ENCODE measurements around the gene KDM2A. TPM values are rescaled to one million over a fixed set of nuclear protein-coding genes. Genes with fewer than 3 reads are reported as not detected.

Gene KDM2A
- total RNA-seq, 1 experiment from 2014 or later: 50.4 TPM

- no peak for ATAC-seq
- Histone ChIP-seq H3K9me2 (ENCODE audit: insufficient read depth) (no peaks in the 10 kb centered on the region), H3K4me1 (ENCODE audit: control insufficient read depth in 1 of 2, insufficient read depth in 2 of 2, low read length in 2 of 2) (peaks cover 0 to 3% of the 10 kb centered on the region in 2 experiments; a peak in 1 of 4 replicates), H3K4me3 (replicated peaks in 1 of 2; ENCODE audit: low read depth in 1 of 2, low read length in 2 of 2) (no peak overlapping the region), H2AFZ (ENCODE audit: low read depth, low read length, poor library complexity, severe bottlenecking) (no peak overlapping the region), H3K79me2 (ENCODE audit: insufficient read depth, low read length) (peaks cover 16% of the 10 kb centered on the region; the same call in 1 of the 2 replicates), H3K9ac (ENCODE audit: low read length) (no peak overlapping the region), H4K20me1 (ENCODE audit: insufficient read depth) (no peaks in the 10 kb centered on the region), H3K4me2 (ENCODE audit: low read length) (no peak overlapping the region), H3K27ac (ENCODE audit: low read depth, low read length) (no peak overlapping the region), H3K36me3 (ENCODE audit: control insufficient read depth in 1 of 2, insufficient read depth in 2 of 2, low read length in 2 of 2) (peaks cover 51 to 67% of the 10 kb centered on the region in 2 experiments), H3K9me3 (ENCODE audit: control insufficient read depth in 1 of 2, insufficient read depth in 1 of 2, low read depth in 1 of 2, low read length in 2 of 2) (no peaks in the 10 kb centered on the region), H3K27me3 (ENCODE audit: insufficient read depth, low read length) (no peaks in the 10 kb centered on the region)
- DNase-seq (ENCODE audit: low read depth, low spot score): no peak
- no TSS peak for BruUV-seq (replicated peaks)
- ChIA-PET CTCF (interaction anchor here (1.1 to 1.7 kb wide), 3 partner anchors 14 to 173 kb away, joined by 3 to 5 read pairs (median 3); no protein-coding TSS in a partner anchor), POLR2A (interaction anchor here (0.8 kb wide), 1 partner anchor 14 kb away, joined by 4 read pairs; no protein-coding TSS in a partner anchor), RAD21 (ENCODE audit: low non-redundant PET in 1 of 2, low total read pairs in 2 of 2, uncharacterized antibody in 2 of 2, unreplicated experiment in 2 of 2) (no interaction called here)
- no peak for TF ChIP-seq ZFX (IDR thresholded peaks at IDR 0.05)
- TF ChIP-seq REST (IDR thresholded peaks at IDR 0.05; ENCODE audit: low read depth): no peak
- intact Hi-C loops (cut with micrococcal nuclease): no loop called here
Measured at GRCh38 chr11:67253872-67254624, 135.0 kb downstream of the KDM2A start.

GRCh38 chr11:67254798-67255197 lies 135.7 kb downstream of the KDM2A start:
- H3K4me1 ChIP-seq (ENCODE audit: control insufficient read depth in 1 of 2, insufficient read depth in 2 of 2, low read length in 2 of 2): no peaks in the 10 kb centered on the region
- no peak overlapping the region for H3K27ac ChIP-seq (ENCODE audit: low read depth, low read length)
- H2AFZ ChIP-seq (ENCODE audit: low read depth, low read length, poor library complexity, severe bottlenecking): no peak overlapping the region
- RAD21 ChIA-PET (ENCODE audit: low non-redundant PET in 1 of 2, low total read pairs in 2 of 2, uncharacterized antibody in 2 of 2, unreplicated experiment in 2 of 2): no interaction called here
- CTCF ChIA-PET: no interaction called here
- H3K9me2 ChIP-seq (ENCODE audit: insufficient read depth): no peaks in the 10 kb centered on the region
- no peak overlapping the region for H3K9ac ChIP-seq (ENCODE audit: low read length)
- no peaks in the 10 kb centered on the region for H4K20me1 ChIP-seq (ENCODE audit: insufficient read depth)
- BruUV-seq (replicated peaks): no TSS peak
- no peak overlapping the region for H3K4me2 ChIP-seq (ENCODE audit: low read length)
- DNase-seq (ENCODE audit: low read depth, low spot score) (no peak), ATAC-seq (no peak)
- intact Hi-C loops (cut with micrococcal nuclease): no loop called here
- no peak overlapping the region for H3K4me3 ChIP-seq (replicated peaks in 1 of 2; ENCODE audit: low read depth in 1 of 2, low read length in 2 of 2)
- POLR2A ChIA-PET: no interaction called here
- H3K36me3 ChIP-seq (ENCODE audit: control insufficient read depth in 1 of 2, insufficient read depth in 2 of 2, low read length in 2 of 2): peaks cover 47 to 59% of the 10 kb centered on the region in 2 experiments
- H3K9me3 ChIP-seq (ENCODE audit: control insufficient read depth in 1 of 2, insufficient read depth in 1 of 2, low read depth in 1 of 2, low read length in 2 of 2): no peaks in the 10 kb centered on the region
- TF ChIP-seq ZBTB33 (IDR thresholded peaks at IDR 0.05; ENCODE audit: extremely low read depth, insufficient replicate concordance, low read length) (no peak), ZFX (IDR thresholded peaks at IDR 0.05) (no peak), YY1 (IDR thresholded peaks at IDR 0.05; ENCODE audit: extremely low read depth, insufficient replicate concordance, low read depth, low read length) (no peak), EGR1 (IDR thresholded peaks at IDR 0.05; ENCODE audit: low read depth) (no peak), EZH2 (IDR thresholded peaks at IDR 0.05) (no peak), SRF (IDR thresholded peaks at IDR 0.05; ENCODE audit: low read depth) (no peak), CEBPB (IDR thresholded peaks at IDR 0.05; ENCODE audit: low read depth) (no peak), ATF3 (IDR thresholded peaks at IDR 0.05) (no peak), TCF7L2 (IDR thresholded peaks at IDR 0.05; ENCODE audit: borderline replicate concordance, extremely low read depth, insufficient read depth, insufficient read length) (no peak), POLR2AphosphoS5 (IDR thresholded peaks at IDR 0.05; ENCODE audit: low read depth, low read length) (no peak)
- H3K79me2 ChIP-seq (ENCODE audit: insufficient read depth, low read length): 0 out of 2 replicates have a peak, but pooled peaks cover 11% of the 10 kb centered on the region
- H3K27me3 ChIP-seq (ENCODE audit: insufficient read depth, low read length): no peaks in the 10 kb centered on the region

All from HCT116 (cell line).